ENCODE results near the gene LMNA. TPM values are rescaled to one million over a fixed set of nuclear protein-coding genes. Genes with fewer than 3 reads are reported as not detected.
"Not testable (repeated sequence)": the region's sequence is repeated elsewhere in the genome, so short reads cannot be mapped to it uniquely, and the experiment has no call there.

The LMNA gene
- total and polyA plus RNA-seq, 10 donors, result 33.9 to 279 (median 110) TPM

DNA sequence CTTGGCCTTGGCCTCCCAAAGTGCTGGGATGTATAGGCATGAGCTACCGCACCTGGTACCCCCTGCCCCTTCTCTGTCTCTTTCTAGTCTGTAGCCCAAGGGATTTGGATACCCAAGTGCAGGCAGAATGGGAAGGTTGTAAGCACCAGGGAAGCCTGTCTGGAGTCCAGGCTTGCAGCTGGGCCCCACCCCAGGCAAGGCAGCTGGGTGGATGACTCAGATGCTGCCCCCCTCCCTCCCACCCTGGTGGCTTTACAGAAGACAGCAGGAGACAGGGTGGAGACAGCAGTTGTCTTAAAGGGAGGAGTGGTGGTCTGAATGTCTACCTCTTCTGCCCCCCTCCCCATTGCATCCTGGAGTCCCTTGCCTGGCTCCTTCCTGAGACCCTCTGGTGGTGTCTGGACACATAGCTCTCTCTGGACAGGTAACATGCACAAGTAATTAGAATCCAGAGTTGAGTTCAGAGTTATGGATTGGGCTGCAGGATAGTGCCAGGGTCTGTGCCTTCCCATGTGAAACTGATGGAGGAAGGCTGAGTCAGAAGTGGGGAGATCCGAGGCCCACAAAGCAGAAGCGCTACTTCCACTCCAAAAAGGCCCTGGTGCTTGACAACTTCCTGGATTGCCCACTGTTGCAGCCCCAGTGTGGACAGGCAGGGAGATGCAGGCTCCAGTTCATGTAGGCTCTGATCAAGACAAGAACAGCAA lies 5.1 kb downstream of the LMNA start:
- Histone ChIP-seq H3K9me3 (no peaks in the 10 kb centered on the region), H3K4me1 (peaks cover 44 to 100% (median 85%) of the 10 kb centered on the region in 6 donors), H3K36me3 (no peaks in the 10 kb centered on the region), H3K27me3 (replicated peaks in 1 of 7) (peaks cover 0 to 62% (median 5%) of the 10 kb centered on the region in 7 donors), H3K27ac (peak overlapping the region in 4 of 8 donors; percentile 1 to 92 (median 64)), H3K4me3 (peak overlapping the region in 3 of 8 donors; percentile 77 to 97 (median 79))
- no peak for DNase-seq
- TF ChIP-seq POLR2A (IDR thresholded peaks at IDR 0.05) (no peak), POLR2AphosphoS5 (IDR thresholded peaks at IDR 0.05) (peak in 1 of 3 donors; percentile 22)
- TF ChIP-seq, protein P1, sequence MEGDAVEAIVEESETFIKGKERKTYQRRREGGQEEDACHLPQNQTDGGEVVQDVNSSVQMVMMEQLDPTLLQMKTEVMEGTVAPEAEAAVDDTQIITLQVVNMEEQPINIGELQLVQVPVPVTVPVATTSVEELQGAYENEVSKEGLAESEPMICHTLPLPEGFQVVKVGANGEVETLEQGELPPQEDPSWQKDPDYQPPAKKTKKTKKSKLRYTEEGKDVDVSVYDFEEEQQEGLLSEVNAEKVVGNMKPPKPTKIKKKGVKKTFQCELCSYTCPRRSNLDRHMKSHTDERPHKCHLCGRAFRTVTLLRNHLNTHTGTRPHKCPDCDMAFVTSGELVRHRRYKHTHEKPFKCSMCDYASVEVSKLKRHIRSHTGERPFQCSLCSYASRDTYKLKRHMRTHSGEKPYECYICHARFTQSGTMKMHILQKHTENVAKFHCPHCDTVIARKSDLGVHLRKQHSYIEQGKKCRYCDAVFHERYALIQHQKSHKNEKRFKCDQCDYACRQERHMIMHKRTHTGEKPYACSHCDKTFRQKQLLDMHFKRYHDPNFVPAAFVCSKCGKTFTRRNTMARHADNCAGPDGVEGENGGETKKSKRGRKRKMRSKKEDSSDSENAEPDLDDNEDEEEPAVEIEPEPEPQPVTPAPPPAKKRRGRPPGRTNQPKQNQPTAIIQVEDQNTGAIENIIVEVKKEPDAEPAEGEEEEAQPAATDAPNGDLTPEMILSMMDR (IDR thresholded peaks at IDR 0.05 in 8 of 11, conservative IDR thresholded peaks at IDR 0.05 in 3 of 11), result peak in 2 of 11 experiments; percentile 13 to 24
- WGBS, 5 donors, result 36 to 60% (median 45%) methylated on average over 3 of the region's 3 CpGs
- intact Hi-C loops (cut with DNase I; ENCODE audit: low total_unique reads), result no loop called here

DNA sequence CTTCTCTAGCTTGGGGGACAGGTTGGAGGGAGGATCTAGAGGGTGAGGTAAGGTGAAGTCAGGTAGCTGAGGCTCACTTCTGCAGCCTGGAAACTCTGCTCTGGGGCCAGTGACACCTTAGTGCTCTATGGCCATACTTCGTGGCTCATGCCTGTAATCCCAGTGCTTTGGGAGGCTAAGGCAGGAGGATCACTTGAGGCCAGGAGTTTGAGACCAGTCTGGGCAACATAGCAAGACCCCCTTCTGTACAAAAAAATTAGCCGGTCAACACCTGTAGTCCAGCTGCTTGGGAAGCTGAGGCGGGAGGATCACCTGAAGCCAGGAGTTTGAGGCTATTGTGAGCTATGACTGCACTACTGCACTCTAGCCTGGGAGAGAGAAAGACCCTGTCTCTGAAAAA lies 5.8 kb downstream of the LMNA start:
- H3K36me3 ChIP-seq, result no peaks in the 10 kb centered on the region
- intact Hi-C loops (cut with DNase I; ENCODE audit: low total_unique reads), result no loop called here
- H3K27ac ChIP-seq, result peak overlapping the region in 3 of 8 donors; percentile 39 to 92 (median 90)
- WGBS, 5 donors, result 84 to 97% (median 89%) methylated on average over 3 of the region's 3 CpGs
- no peaks in the 10 kb centered on the region for H3K9me3 ChIP-seq
- H3K4me1 ChIP-seq, result peaks cover 47 to 100% (median 87%) of the 10 kb centered on the region in 6 donors
- TF ChIP-seq, protein P1 (IDR thresholded peaks at IDR 0.05 in 8 of 11, conservative IDR thresholded peaks at IDR 0.05 in 3 of 11), result no peak
- TF ChIP-seq POLR2A (IDR thresholded peaks at IDR 0.05) (no peak), POLR2AphosphoS5 (IDR thresholded peaks at IDR 0.05) (no peak)
- peaks cover 0 to 55% (median 0%) of the 10 kb centered on the region in 7 donors for H3K27me3 ChIP-seq (replicated peaks in 1 of 7)
- H3K4me3 ChIP-seq, result peak overlapping the region in 2 of 8 donors; percentile 77 to 97
- no peak for DNase-seq

DNA sequence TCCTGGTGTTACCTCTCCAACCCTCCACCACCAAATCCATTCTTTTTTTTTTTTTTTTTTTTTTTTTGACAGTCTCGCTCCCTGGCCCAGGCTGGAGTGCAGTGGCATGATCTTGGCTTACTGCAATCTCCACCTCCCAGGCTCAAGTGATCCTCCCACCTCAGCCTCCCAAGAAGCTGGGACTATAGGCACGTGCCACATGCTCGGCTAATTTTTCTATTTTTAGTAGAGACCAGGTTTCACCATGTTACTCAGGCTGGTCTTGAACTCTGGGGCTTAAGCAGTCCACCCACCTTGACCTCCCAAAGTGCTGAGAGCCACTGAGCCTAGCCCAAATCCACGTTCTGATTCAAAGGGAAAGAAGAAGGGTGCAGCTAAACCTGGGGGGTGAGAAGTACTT lies 6.5 kb downstream of the LMNA start:
- Histone ChIP-seq H3K27me3 (replicated peaks in 1 of 7) (peaks cover 0 to 48% (median 0%) of the 10 kb centered on the region in 7 donors), H3K4me1 (peaks cover 49 to 100% (median 87%) of the 10 kb centered on the region in 6 donors), H3K4me3 (peak overlapping the region in 1 of 8 donors; percentile 48), H3K27ac (peak overlapping the region in 4 of 8 donors; percentile 82 to 92 (median 90))
- DNase-seq; intact Hi-C loops (cut with DNase I; ENCODE audit: low total_unique reads); H3K36me3 ChIP-seq; H3K9me3 ChIP-seq: not testable (repeated sequence)
- 44 to 78% (median 63%) methylated on average over 4 of the region's 4 CpGs for WGBS, 5 donors

DNA sequence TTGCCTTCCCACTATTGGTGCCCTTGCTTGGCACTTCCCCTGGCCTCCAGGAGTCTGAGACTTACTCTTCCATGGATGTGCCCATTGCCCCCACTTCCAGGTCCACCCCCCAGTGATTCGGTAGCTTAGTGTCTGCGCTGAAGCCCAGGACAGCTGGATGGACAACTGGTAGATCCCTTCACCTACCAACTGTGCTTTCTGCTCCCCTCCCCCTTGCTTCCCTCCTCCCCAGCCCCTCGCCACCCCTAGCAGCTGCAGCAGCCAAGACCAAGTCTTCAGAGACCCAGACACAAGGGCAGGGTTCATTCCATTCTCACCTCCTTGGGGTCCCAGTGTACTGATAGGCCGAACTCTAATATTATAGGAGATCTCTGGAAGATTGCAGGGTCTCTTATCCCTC lies 6.9 kb downstream of the LMNA start:
- intact Hi-C loops (cut with DNase I; ENCODE audit: low total_unique reads), result no loop called here

More for the DNA sequence above, 6.9 kb downstream of the LMNA start:
- Histone ChIP-seq H3K27me3 (replicated peaks in 1 of 7) (peaks cover 0 to 44% (median 0%) of the 10 kb centered on the region in 7 donors), H3K36me3 (no peaks in the 10 kb centered on the region), H3K9me3 (no peaks in the 10 kb centered on the region), H3K27ac (peak overlapping the region in 5 of 8 donors; percentile 53 to 92 (median 89)), H3K4me3 (peak overlapping the region in 2 of 8 donors; percentile 0 to 48), H3K4me1 (peaks cover 53 to 100% (median 88%) of the 10 kb centered on the region in 6 donors)
- no peak for TF ChIP-seq POLR2A (IDR thresholded peaks at IDR 0.05)
- TF ChIP-seq POLR2AphosphoS5 (IDR thresholded peaks at IDR 0.05), result no peak
- TF ChIP-seq, protein P1 (IDR thresholded peaks at IDR 0.05 in 8 of 11, conservative IDR thresholded peaks at IDR 0.05 in 3 of 11), result no peak
- 81 to 91% (median 89%) methylated on average over 4 of the region's 4 CpGs for WGBS, 5 donors
- DNase-seq, result no peak

Measured in spleen (tissue), 11 donors.